ENCODE results near the gene TSPAN11. TPM values are rescaled to one million over a fixed set of nuclear protein-coding genes. Genes with fewer than 3 reads are reported as not detected.

The TSPAN11 gene
- total and polyA plus RNA-seq, 2 of the 8 experiments (the other 6 are each of a cell fraction or from before 2014, with no cell fraction given), result 3.9 to 8.2 TPM

- no peak overlapping the region for H3K23ac ChIP-seq (ENCODE audit: insufficient read length)
- H3K56ac ChIP-seq (replicated peaks; ENCODE audit: insufficient read length, low read depth, low read length), result no peak overlapping the region
- no peak overlapping the region for H3K4me2 ChIP-seq (ENCODE audit: insufficient read depth in 1 of 2, low read depth in 2 of 2, low read length in 2 of 2)
- no peak overlapping the region for H3K4me3 ChIP-seq (ENCODE audit: extremely low read depth in 1 of 4, insufficient read depth in 2 of 4, low read depth in 3 of 4, low read length in 4 of 4)
- ChIA-PET CTCF (ENCODE audit: partially characterized antibody) (interaction anchor here (0.8 to 21.1 kb wide), 12 partner anchors 9 to 118 kb away, joined by 3 to 205 read pairs (median 4); no protein-coding TSS in a partner anchor), POLR2A (ENCODE audit: partially characterized antibody) (interaction anchor here (0.8 kb wide), 1 partner anchor 16 kb away, joined by 3 read pairs; no protein-coding TSS in a partner anchor)
- H3K27me3 ChIP-seq (replicated peaks in 1 of 4; ENCODE audit: control insufficient read depth in 3 of 4, extremely low read depth in 1 of 4, insufficient read depth in 3 of 4, low read length in 3 of 4), result peaks cover 0 to 5% (median 0%) of the 10 kb centered on the region in 4 experiments; a peak in 2 of 7 replicates
- no peak overlapping the region for H3K18ac ChIP-seq (ENCODE audit: extremely low read depth, low read length)
- no peaks in the 10 kb centered on the region for H3K79me2 ChIP-seq (ENCODE audit: control insufficient read depth in 1 of 2, insufficient read depth in 2 of 2, low read length in 2 of 2)
- H2BK15ac ChIP-seq (ENCODE audit: low read length), result no peak overlapping the region
- no peak overlapping the region for H3K27ac ChIP-seq (ENCODE audit: low read depth, low read length)
- WGBS, 2 experiments (ENCODE audit: extremely low coverage in 1 of 2, insufficient coverage in 1 of 2, insufficient read length in 1 of 2, insufficient replicate concordance in 2 of 2, low coverage in 1 of 2, low lambda C conversion rate in 2 of 2, missing lambda C conversion rate in 1 of 2), result 90% methylated on average over 14 of the region's 14 CpGs; no CpG with 5 or more reads in 1 of the 2 experiments
- no peaks in the 10 kb centered on the region for H3K4me1 ChIP-seq (replicated peaks in 1 of 4; ENCODE audit: control insufficient read depth in 3 of 4, insufficient read depth in 4 of 4, low read length in 3 of 4)
- no peak overlapping the region for H2BK12ac ChIP-seq (ENCODE audit: low read depth, low read length)
- no peak overlapping the region for H2AFZ ChIP-seq (ENCODE audit: low read length)
- no peak overlapping the region for H4K8ac ChIP-seq (ENCODE audit: extremely low read depth, insufficient read depth, low read length)
- TF ChIP-seq POLR2A (IDR thresholded peaks at IDR 0.05; ENCODE audit: control extremely low read depth in 1 of 2, low read depth in 2 of 2, low read length in 2 of 2) (no peak), TEAD4 (IDR thresholded peaks at IDR 0.05; ENCODE audit: low read depth, low read length) (no peak), BCL11A (IDR thresholded peaks at IDR 0.05; ENCODE audit: low read depth in 2 of 2, low read length in 2 of 2) (no peak), TAF7 (optimal IDR thresholded peaks at IDR 0.05; ENCODE audit: borderline replicate concordance, low read depth, low read length) (no peak)
- H3K9ac ChIP-seq (replicated peaks in 1 of 4; ENCODE audit: extremely low read depth in 1 of 4, low read depth in 3 of 4, low read length in 3 of 4), result no peak overlapping the region
- no peaks in the 10 kb centered on the region for H3K36me3 ChIP-seq (ENCODE audit: control insufficient read depth in 2 of 4, insufficient read depth in 4 of 4, low read length in 3 of 4)
- H3K9me3 ChIP-seq (ENCODE audit: insufficient read depth in 2 of 2, low read depth in 1 of 2, low read length in 1 of 2), result no peaks in the 10 kb centered on the region
- H3K79me1 ChIP-seq (ENCODE audit: low read depth, low read length), result no peaks in the 10 kb centered on the region
- no peak for FAIRE-seq
- no peak overlapping the region for H3K4ac ChIP-seq (replicated peaks; ENCODE audit: insufficient read length, low read depth, low read length)
- no peak overlapping the region for H2BK5ac ChIP-seq (ENCODE audit: low read depth, low read length)
- peaks cover 0 to 4% of the 10 kb centered on the region in 2 experiments for H4K20me1 ChIP-seq (replicated peaks in 1 of 2; ENCODE audit: control insufficient read depth in 1 of 2, insufficient read depth in 2 of 2, low read length in 2 of 2)
- no peak overlapping the region for H2BK120ac ChIP-seq (replicated peaks; ENCODE audit: low read depth, low read length)
- H2BK20ac ChIP-seq (ENCODE audit: low read length), result no peak overlapping the region
- H4K5ac ChIP-seq (ENCODE audit: insufficient read length, low read depth, low read length), result no peak overlapping the region
- no peak for DNase-seq (ENCODE audit: low read depth in 1 of 2, low spot score in 2 of 2)
- no peaks in the 10 kb centered on the region; the same call in 1 of the 2 replicates for H3K23me2 ChIP-seq (ENCODE audit: low read depth, low read length)
- no peak overlapping the region for H4K91ac ChIP-seq (replicated peaks; ENCODE audit: insufficient read length, low read length)
- H2AK5ac ChIP-seq (ENCODE audit: low read depth, low read length), result no peak overlapping the region; the same call in 1 of the 2 replicates
- no peak overlapping the region for H3K14ac ChIP-seq (ENCODE audit: insufficient read length)
These were observed 38.5 kb downstream of the TSPAN11 start for GRCh38 chr12:30964896-30965612.

Measured in H1 (cell line).